A549 (cell line): ENCODE results near the gene NSUN6. TPM values are rescaled to one million over a fixed set of nuclear protein-coding genes. Genes with fewer than 3 reads are reported as not detected.
"Not testable (repeated sequence)": the region's sequence is repeated elsewhere in the genome, so short reads cannot be mapped to it uniquely, and the experiment has no call there.

Source experiments
- ATAC-seq, 2 experiments: fragments of 200-7000 bp in 1 of 2; fragments of >200 bp in 1 of 2; cut with Nextera tagmentation in 1 of 2; cut with Tn5 transposase in 1 of 2; 3 replicates each; pipeline versions ENCODE4 v1.8.0 to v1.9.1; 2018 to 2020; ENCODE audit warnings: mild to moderate bottlenecking in 1 of 2, moderate library complexity in 1 of 2
- CTCF ChIA-PET: fragments of 300-600 bp; sonication (Branson Sonifier 250); formaldehyde crosslinking; extraction: SDS; loops from one replicate; lab custom pipeline; 2021; ENCODE audit warnings: antibody characterized with exemption, inconsistent platforms; lab: Yijun Ruan, JAX
- POLR2A ChIA-PET: fragments of 350-600 bp; formaldehyde crosslinking; extraction: SDS; loops from one replicate; lab custom pipeline; 2021; ENCODE audit warnings: antibody characterized with exemption, inconsistent platforms; lab: Yijun Ruan, JAX
- DNase-seq, 2 experiments: peaks; one replicate each; pipeline versions ENCODE4 v3.0.0 to v3.0.0-alpha.2; 2011 to 2016; ENCODE audit warnings: low read depth in 1 of 2, low spot score in 1 of 2
- FAIRE-seq: peaks from 2 replicates; lab custom pipeline; 2011; peaks lifted over from hg19 to GRCh38; lab: Jason Lieb, UNC
- H3K27ac ChIP-seq, 2 experiments: fragments of >200 bp; sonication (Bioruptor Twin); formaldehyde crosslinking; 3 replicates each; pipeline ENCODE4 v1.5.1; 2016 to 2017
- H3K4me1 ChIP-seq: fragments of >200 bp; sonication (Bioruptor Twin); formaldehyde crosslinking; 3 replicates; pipeline ENCODE4 v1.6.1; 2016
- H3K4me2 ChIP-seq: fragments of >200 bp; sonication (Bioruptor Twin); formaldehyde crosslinking; 3 replicates; pipeline ENCODE4 v1.6.1; 2016
- H3K4me3 ChIP-seq: fragments of >200 bp; sonication (Bioruptor Twin); formaldehyde crosslinking; 3 replicates; pipeline ENCODE4 v1.5.1; 2016
- H3K9me3 ChIP-seq: fragments of >200 bp; sonication (Bioruptor Twin); formaldehyde crosslinking; 3 replicates; pipeline ENCODE4 v1.6.1; 2016
- ESRRA ChIP-seq: fragments of 150-350 bp; IDR thresholded peaks from 2 replicates; pipeline ENCODE4 v1.6.1; 2014; ENCODE audit warnings: mild to moderate bottlenecking, low read length, borderline replicate concordance
- JUN ChIP-seq, 2 experiments: fragments of >200 bp; sonication (Bioruptor Twin); formaldehyde crosslinking; IDR thresholded peaks; 2 replicates in 1 of 2; 3 replicates in 1 of 2; pipeline ENCODE4 v1.6.1; 2016 to 2017
- KDM1A ChIP-seq: fragments of 200-600 bp; sonication (generic); IDR thresholded peaks from 2 replicates; pipeline ENCODE4 v1.6.1; 2016; ENCODE audit warnings: low read depth, mild to moderate bottlenecking
- RAD21 ChIP-seq, 2 experiments: fragments of >200 bp in 1 of 2; sonication (Bioruptor Twin) in 1 of 2; formaldehyde crosslinking in 1 of 2; IDR thresholded peaks in 1 of 2; conservative IDR thresholded peaks in 1 of 2; 2 replicates in 1 of 2; 3 replicates in 1 of 2; pipeline ENCODE4 v1.6.1; 2012 to 2018; ENCODE audit warnings: inconsistent platforms in 1 of 2
- SMC3 ChIP-seq: fragments of >200 bp; sonication (Bioruptor Twin); formaldehyde crosslinking; IDR thresholded peaks from 3 replicates; pipeline ENCODE4 v1.6.1; 2018; ENCODE audit warnings: inconsistent platforms
- ZSCAN20 ChIP-seq: fragments of 250-450 bp; sonication (Bioruptor Pico); IDR thresholded peaks from 2 replicates; pipeline ENCODE4 v1.8.0; 2022; ENCODE audit warnings: mild to moderate bottlenecking, moderate library complexity
- WGBS: methylation state at CpG from one replicate; pipeline ENCODE4 v1.1.6; 2017; ENCODE audit errors: missing lambda C conversion rate; 5-methylcytosine and 5-hydroxymethylcytosine counted together
- polyA plus RNA-seq, 4 experiments: library from polyadenylated mRNA; depleted of rRNA in 3 of 4; stranded (reverse); fragments of >200 nt; fragmentation: RNase III in 1 of 4; extraction: RNeasy Plus Mini Kit Qiagen cat#74134 plus additional on column Dnase treatment in 1 of 4; gene quantifications; 2 replicates in 3 of 4; 3 replicates in 1 of 4; pipeline ENCODE4 v1.2.3, GENCODE V29; 2011 to 2017
- TF ChIP-seq, protein P1 (sequence below): fragments of >200 bp; sonication (Bioruptor Twin); formaldehyde crosslinking; IDR thresholded peaks from 3 replicates; pipeline ENCODE4 v1.5.1; 2016
- TF ChIP-seq, protein P2 (sequence below): fragments of 200-600 bp; sonication (generic); IDR thresholded peaks from 2 replicates; pipeline ENCODE4 v1.6.1; 2016; ENCODE audit warnings: antibody characterized with exemption, mild to moderate bottlenecking, moderate library complexity

The NSUN6 gene
- polyA plus RNA-seq, 2 of the 4 experiments (the other 2 are of a cell fraction): 6.5 to 14.7 TPM

GRCh38 chr10:18594574-18595156 is 56.7 kb downstream of the NSUN6 start:
- peak; percentile 90 to 94 for ATAC-seq
- POLR2A ChIA-PET: no interaction called here
- 85% methylated on average over 5 of the region's 6 CpGs for WGBS
- no peak overlapping the region for H3K27ac ChIP-seq
- TF ChIP-seq, protein P1, sequence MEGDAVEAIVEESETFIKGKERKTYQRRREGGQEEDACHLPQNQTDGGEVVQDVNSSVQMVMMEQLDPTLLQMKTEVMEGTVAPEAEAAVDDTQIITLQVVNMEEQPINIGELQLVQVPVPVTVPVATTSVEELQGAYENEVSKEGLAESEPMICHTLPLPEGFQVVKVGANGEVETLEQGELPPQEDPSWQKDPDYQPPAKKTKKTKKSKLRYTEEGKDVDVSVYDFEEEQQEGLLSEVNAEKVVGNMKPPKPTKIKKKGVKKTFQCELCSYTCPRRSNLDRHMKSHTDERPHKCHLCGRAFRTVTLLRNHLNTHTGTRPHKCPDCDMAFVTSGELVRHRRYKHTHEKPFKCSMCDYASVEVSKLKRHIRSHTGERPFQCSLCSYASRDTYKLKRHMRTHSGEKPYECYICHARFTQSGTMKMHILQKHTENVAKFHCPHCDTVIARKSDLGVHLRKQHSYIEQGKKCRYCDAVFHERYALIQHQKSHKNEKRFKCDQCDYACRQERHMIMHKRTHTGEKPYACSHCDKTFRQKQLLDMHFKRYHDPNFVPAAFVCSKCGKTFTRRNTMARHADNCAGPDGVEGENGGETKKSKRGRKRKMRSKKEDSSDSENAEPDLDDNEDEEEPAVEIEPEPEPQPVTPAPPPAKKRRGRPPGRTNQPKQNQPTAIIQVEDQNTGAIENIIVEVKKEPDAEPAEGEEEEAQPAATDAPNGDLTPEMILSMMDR: peak; percentile 51
- TF ChIP-seq RAD21 (conservative IDR thresholded peaks at IDR 0.05 in 1 of 2, IDR thresholded peaks at IDR 0.05 in 1 of 2): peak; percentile 30; a peak in 3 of 5 replicates
- TF ChIP-seq, protein P2, sequence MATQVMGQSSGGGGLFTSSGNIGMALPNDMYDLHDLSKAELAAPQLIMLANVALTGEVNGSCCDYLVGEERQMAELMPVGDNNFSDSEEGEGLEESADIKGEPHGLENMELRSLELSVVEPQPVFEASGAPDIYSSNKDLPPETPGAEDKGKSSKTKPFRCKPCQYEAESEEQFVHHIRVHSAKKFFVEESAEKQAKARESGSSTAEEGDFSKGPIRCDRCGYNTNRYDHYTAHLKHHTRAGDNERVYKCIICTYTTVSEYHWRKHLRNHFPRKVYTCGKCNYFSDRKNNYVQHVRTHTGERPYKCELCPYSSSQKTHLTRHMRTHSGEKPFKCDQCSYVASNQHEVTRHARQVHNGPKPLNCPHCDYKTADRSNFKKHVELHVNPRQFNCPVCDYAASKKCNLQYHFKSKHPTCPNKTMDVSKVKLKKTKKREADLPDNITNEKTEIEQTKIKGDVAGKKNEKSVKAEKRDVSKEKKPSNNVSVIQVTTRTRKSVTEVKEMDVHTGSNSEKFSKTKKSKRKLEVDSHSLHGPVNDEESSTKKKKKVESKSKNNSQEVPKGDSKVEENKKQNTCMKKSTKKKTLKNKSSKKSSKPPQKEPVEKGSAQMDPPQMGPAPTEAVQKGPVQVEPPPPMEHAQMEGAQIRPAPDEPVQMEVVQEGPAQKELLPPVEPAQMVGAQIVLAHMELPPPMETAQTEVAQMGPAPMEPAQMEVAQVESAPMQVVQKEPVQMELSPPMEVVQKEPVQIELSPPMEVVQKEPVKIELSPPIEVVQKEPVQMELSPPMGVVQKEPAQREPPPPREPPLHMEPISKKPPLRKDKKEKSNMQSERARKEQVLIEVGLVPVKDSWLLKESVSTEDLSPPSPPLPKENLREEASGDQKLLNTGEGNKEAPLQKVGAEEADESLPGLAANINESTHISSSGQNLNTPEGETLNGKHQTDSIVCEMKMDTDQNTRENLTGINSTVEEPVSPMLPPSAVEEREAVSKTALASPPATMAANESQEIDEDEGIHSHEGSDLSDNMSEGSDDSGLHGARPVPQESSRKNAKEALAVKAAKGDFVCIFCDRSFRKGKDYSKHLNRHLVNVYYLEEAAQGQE: no peak
- TF ChIP-seq JUN (IDR thresholded peaks at IDR 0.05): no peak
- TF ChIP-seq, all 56 proteins: peak for 2
- Histone ChIP-seq H3K9me3 (no peaks in the 10 kb centered on the region), H3K4me2 (no peak overlapping the region), H3K4me3 (no peak overlapping the region), H3K4me1 (no peaks in the 10 kb centered on the region)
- FAIRE-seq (no peak), DNase-seq (peak in 1 of 2 experiments; percentile 52)
- CTCF ChIA-PET: interaction anchor here (0.7 to 1.4 kb wide), 2 partner anchors 56 to 78 kb away, joined by 3 read pairs; no protein-coding TSS in a partner anchor

GRCh38 chr10:18591141-18591540 is 60.2 kb downstream of the NSUN6 start:
- FAIRE-seq, POLR2A ChIA-PET, H3K9me3 ChIP-seq, H3K4me1 ChIP-seq, H3K4me3 ChIP-seq, ATAC-seq, DNase-seq, H3K4me2 ChIP-seq, H3K27ac ChIP-seq: not testable (repeated sequence)
- WGBS: 96% methylated on average over 1 of the region's 1 CpG
- CTCF ChIA-PET: interaction anchor here (0.7 kb wide), 1 partner anchor 9 kb away, joined by 4 read pairs; no protein-coding TSS in a partner anchor

DNA sequence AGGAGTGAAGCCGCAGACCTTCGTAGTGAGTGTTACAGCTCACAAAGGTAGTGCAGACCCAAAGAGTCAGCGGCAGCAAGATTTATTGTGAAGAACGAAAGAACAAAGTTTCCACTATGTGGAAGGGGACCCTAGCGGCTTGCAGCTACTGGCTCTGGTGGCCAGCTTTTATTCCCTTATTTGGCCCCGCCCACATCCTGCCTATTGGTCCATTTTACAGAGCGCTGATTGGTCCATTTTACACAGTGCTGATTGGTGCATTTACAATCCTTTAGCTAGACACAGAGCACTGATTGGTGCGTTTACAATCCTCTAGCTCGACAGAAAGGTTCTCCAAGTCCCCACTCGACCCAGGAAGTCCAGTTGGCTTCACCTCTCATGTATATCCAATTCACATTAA is 64.8 kb downstream of the NSUN6 start:
- CTCF ChIA-PET: interaction anchor here (2.6 kb wide), 1 partner anchor 12 kb away, joined by 10 read pairs; no protein-coding TSS in a partner anchor
- POLR2A ChIA-PET, H3K27ac ChIP-seq, H3K4me3 ChIP-seq, H3K4me2 ChIP-seq, DNase-seq, H3K4me1 ChIP-seq, ATAC-seq, FAIRE-seq, H3K9me3 ChIP-seq: not testable (repeated sequence)
- 90% methylated on average over 10 of the region's 10 CpGs for WGBS

- Histone ChIP-seq H3K4me3 (no peak overlapping the region), H3K27ac (no peak overlapping the region), H3K9me3 (no peaks in the 10 kb centered on the region; the same call in 2 of the 3 replicates), H3K4me1 (no peaks in the 10 kb centered on the region), H3K4me2 (no peak overlapping the region)
- no peak for DNase-seq
- FAIRE-seq: no peak
- TF ChIP-seq KDM1A (no peak), ZSCAN20 (no peak), SMC3 (peak; percentile 18; the same call in 1 of the 3 replicates), ESRRA (no peak), RAD21 (conservative IDR thresholded peaks at IDR 0.05 in 1 of 2, IDR thresholded peaks at IDR 0.05 in 1 of 2) (peak; percentile 9 to 28; a peak in 1 of 5 replicates)
- TF ChIP-seq, protein P1: 0 out of 3 replicates have a peak, but pooled peaks have one; percentile 27
- POLR2A ChIA-PET: no interaction called here
- CTCF ChIA-PET: interaction anchor here (0.6 kb wide), 1 partner anchor 651 kb away, joined by 3 read pairs; no protein-coding TSS in a partner anchor
- peak in 1 of 2 experiments; percentile 38; a peak in 1 of 6 replicates for ATAC-seq
- 52% methylated on average over 5 of the region's 5 CpGs for WGBS
These were observed 67.7 kb downstream of the NSUN6 start for GRCh38 chr10:18583575-18584270.
